ENCODE data around the gene PDE4D.

DNA sequence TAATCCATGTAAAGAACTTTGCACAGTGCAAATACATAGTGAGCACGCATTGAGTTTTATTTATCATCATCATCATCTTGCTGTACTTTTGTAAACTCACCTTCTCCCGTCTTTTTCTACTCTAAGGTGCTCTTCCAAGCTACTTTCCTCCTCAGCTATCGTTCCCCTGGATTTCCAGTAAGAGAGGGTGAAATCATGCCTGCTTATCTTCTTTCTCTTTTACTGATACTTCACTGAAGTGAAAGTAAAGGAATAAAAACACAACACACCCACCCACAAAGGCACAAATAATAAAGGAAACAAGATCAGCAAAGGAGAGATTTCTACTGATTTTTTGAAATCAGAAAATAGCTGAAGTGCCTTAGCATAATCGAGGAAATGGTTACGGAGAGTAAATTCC is 800.8 kb downstream of the PDE4D start:
- TF ChIP-seq POLR2A (IDR thresholded peaks at IDR 0.05; ENCODE audit: low read depth, low read length) (no peak), POLR2AphosphoS5 (IDR thresholded peaks at IDR 0.05; ENCODE audit: low read depth, low read length) (no peak), TAF1 (IDR thresholded peaks at IDR 0.05; ENCODE audit: borderline replicate concordance, low read depth, low read length) (no peak)
